Chondrocyte (in vitro differentiated cells): Measurements from ENCODE around the gene NOD2. TPM values are rescaled to one million over a fixed set of nuclear protein-coding genes. Genes with fewer than 3 reads are reported as not detected.

ENCODE experiments used
- DNase-seq: peaks from one replicate; pipeline ENCODE4 v3.0.0; 2021; ENCODE audit warnings: mixed read lengths, low spot score
- H3K27ac Mint-ChIP-seq: one replicate; pipeline ENCODE4 v1.8.0; 2021; ENCODE audit warnings: mild to moderate bottlenecking, moderate library complexity, mixed read lengths; ENCODE audit not compliant: unreplicated experiment
- H3K27me3 Mint-ChIP-seq: 2 replicates; pipeline ENCODE4 v1.8.0; 2021; ENCODE audit warnings: low read depth, mixed read lengths
- H3K36me3 Mint-ChIP-seq: 2 replicates; pipeline ENCODE4 v1.8.0; 2021; ENCODE audit warnings: low read depth, mixed read lengths
- H3K4me1 Mint-ChIP-seq: 2 replicates; pipeline ENCODE4 v1.8.0; 2021; ENCODE audit warnings: low read depth, mild to moderate bottlenecking, mixed read lengths
- H3K4me3 Mint-ChIP-seq: one replicate; pipeline ENCODE4 v1.8.0; 2021; ENCODE audit warnings: mild to moderate bottlenecking, moderate library complexity, mixed read lengths; ENCODE audit not compliant: unreplicated experiment
- H3K9me3 Mint-ChIP-seq: 2 replicates; pipeline ENCODE4 v1.8.0; 2021; ENCODE audit warnings: low read depth, mixed read lengths
- CTCF ChIP-seq: fragments of 200-600 bp; sonication (generic); IDR thresholded peaks from 2 replicates; pipeline ENCODE4 v1.5.0; 2021; ENCODE audit warnings: antibody characterized with exemption, mild to moderate bottlenecking, moderate library complexity
- total RNA-seq: library from RNA; stranded (reverse); gene quantifications from 3 replicates; pipeline ENCODE4 v1.2.1, GENCODE V29; 2021

Gene NOD2
- total RNA-seq, 1 donor from 2014 or later, result 0.05 TPM

DNA sequence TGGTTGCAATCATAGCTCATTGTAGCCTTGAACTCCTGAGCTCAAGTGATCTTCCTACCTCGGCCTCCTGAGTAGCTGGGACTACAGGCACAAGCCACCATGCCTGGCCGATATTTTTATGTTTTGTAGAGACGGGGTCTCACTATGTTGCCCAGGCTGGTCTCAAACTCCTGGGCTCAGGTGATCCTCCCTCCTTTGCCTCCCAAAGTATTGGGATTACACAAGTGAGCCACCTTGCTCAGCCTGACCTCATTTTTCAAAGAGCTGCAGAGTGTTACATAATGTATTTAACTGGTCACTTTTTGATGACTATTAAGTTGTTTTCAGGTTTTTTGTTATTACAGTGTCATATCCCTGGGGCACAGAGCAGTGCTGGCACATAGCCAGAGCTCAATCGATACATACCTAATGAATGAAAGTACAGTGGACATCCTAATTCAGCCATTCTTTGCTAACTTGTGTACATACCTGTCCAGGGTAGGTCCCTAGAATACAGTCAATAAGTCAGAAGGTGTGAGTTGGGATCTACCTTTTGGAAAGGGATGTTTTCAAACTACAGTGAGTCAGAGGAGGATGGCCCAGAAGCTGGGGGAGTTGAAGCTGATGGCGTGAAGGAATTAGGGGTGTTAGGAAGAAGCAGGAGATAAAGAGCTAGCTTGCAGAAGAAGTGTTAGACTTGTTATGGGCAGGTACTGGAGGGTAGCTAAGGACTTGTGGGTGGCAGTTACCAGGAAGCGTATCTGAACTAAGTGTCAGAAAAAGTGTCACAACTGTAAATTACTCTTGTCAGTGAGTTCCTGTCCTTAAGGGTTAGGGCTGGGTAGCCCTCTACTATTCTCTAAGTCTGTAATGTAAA is 28.4 kb downstream of the NOD2 start:
- Mint-ChIP-seq H3K36me3 (peaks cover 5% of the 10 kb centered on the region), H3K27ac (no peak overlapping the region), H3K4me3 (no peak overlapping the region), H3K4me1 (no peaks in the 10 kb centered on the region), H3K9me3 (peaks cover 13% of the 10 kb centered on the region), H3K27me3 (peaks cover 15% of the 10 kb centered on the region)
- TF ChIP-seq CTCF, result no peak
- DNase-seq, result no peak

- Mint-ChIP-seq H3K9me3 (peaks cover 13% of the 10 kb centered on the region), H3K4me3 (no peak overlapping the region), H3K27ac (no peak overlapping the region), H3K4me1 (no peaks in the 10 kb centered on the region), H3K27me3 (peaks cover 12% of the 10 kb centered on the region), H3K36me3 (peaks cover 5% of the 10 kb centered on the region)
- TF ChIP-seq CTCF, result no peak
- no peak for DNase-seq
Measured at GRCh38 chr16:50722405-50722737, 29.0 kb downstream of the NOD2 start.

- Mint-ChIP-seq H3K4me3 (no peak overlapping the region), H3K27me3 (peaks cover 12% of the 10 kb centered on the region), H3K4me1 (no peaks in the 10 kb centered on the region), H3K36me3 (peaks cover 5% of the 10 kb centered on the region), H3K9me3 (peaks cover 13% of the 10 kb centered on the region), H3K27ac (no peak overlapping the region)
- TF ChIP-seq CTCF, result no peak
- no peak for DNase-seq
Measured at GRCh38 chr16:50722960-50723359, 29.6 kb downstream of the NOD2 start.

- peaks cover 3% of the 10 kb centered on the region for H3K27me3 Mint-ChIP-seq
- peaks cover 3% of the 10 kb centered on the region for H3K36me3 Mint-ChIP-seq
- H3K9me3 Mint-ChIP-seq, result peaks cover 13% of the 10 kb centered on the region
- no peak for TF ChIP-seq CTCF
- no peaks in the 10 kb centered on the region for H3K4me1 Mint-ChIP-seq
- DNase-seq, result no peak
- no peak overlapping the region for H3K4me3 Mint-ChIP-seq
- no peak overlapping the region for H3K27ac Mint-ChIP-seq
Measured at GRCh38 chr16:50724306-50724705, 30.9 kb downstream of the NOD2 start.

DNA sequence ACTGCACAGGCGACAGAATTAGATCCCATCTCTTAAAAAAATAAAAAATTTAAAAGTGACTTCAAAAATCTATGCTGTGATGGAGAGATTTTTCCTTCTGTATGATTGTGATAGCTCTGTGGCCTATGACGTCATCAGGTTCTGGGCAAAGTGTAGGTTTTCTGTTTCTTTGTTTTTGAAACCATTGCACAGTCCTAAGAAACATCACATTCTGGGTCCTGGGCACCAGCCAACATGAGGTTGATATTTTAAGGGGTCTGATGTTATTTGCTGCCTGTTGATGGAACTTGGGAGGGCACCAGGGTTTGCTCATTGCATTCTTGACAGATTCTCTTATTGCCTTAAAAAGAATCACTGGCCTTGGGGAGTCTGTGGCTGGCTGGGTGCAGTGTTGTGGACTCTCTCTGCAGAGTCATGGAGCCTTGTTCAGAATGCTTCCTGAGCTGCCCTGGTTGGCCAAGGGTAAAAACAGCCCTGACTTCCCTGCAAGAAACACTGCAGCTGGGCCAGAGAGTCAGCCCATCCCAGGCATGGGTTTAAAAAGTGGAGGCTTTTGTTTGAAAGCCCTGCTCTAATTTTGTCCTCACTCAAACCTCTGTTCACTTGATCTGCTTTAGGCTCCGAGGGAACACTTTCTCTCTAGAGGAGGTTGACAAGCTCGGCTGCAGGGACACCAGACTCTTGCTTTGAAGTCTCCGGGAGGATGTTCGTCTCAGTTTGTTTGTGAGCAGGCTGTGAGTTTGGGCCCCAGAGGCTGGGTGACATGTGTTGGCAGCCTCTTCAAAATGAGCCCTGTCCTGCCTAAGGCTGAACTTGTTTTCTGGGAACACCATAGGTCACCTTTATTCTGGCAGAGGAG is 38.0 kb downstream of the NOD2 start:
- TF ChIP-seq CTCF, result no peak
- no peaks in the 10 kb centered on the region for H3K9me3 Mint-ChIP-seq
- H3K36me3 Mint-ChIP-seq, result no peaks in the 10 kb centered on the region
- H3K27me3 Mint-ChIP-seq, result peaks cover 5% of the 10 kb centered on the region
- no peak overlapping the region for H3K4me3 Mint-ChIP-seq
- no peak for DNase-seq
- H3K4me1 Mint-ChIP-seq, result peaks cover 7% of the 10 kb centered on the region
- H3K27ac Mint-ChIP-seq, result no peak overlapping the region
